Tongue (tissue), 2 donors: Measurements from ENCODE around the gene GKN2. TPM values are rescaled to one million over a fixed set of nuclear protein-coding genes. Genes with fewer than 3 reads are reported as not detected.

Source experiments
- DNase-seq: peaks from one replicate; pipeline ENCODE4 v3.0.0-alpha.2; 2015
- total RNA-seq: library from RNA; depleted of rRNA; stranded (reverse); fragments of >200 nt; gene quantifications from one replicate; pipeline ENCODE4 v1.2.3, GENCODE V29; 2014

GKN2 gene
- not detected for total RNA-seq

GRCh38 chr2:68952887-68953521, at the start of gene GKN2:
Gene GKN2 (minus strand): TSS chr2:68952893. CDS start chr2:68952861, 32 bp downstream.
- no peak for DNase-seq

DNA sequence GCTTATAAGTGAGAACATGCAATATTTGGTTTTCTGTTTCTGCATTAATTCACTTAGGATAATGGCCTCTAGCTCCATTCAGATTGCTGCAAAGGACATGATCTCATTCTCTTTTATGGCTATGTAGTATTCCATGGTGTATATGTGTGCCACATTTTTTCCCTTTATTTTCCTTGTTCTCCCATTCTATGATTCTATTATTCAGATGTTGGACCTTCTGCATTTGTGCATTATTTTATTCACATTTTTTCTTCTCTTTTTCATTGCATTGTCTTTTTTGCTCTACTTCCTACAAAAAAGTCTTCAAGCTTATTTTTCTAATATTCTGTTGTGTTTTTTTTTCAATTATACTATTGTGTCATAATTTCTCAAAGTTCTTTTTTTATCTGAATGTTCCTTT, 49.2 kb upstream of the GKN2 start:
- no peak for DNase-seq

- no peak for DNase-seq
These were observed 44.7 kb upstream of the GKN2 start for GRCh38 chr2:68997401-68997800.

DNA sequence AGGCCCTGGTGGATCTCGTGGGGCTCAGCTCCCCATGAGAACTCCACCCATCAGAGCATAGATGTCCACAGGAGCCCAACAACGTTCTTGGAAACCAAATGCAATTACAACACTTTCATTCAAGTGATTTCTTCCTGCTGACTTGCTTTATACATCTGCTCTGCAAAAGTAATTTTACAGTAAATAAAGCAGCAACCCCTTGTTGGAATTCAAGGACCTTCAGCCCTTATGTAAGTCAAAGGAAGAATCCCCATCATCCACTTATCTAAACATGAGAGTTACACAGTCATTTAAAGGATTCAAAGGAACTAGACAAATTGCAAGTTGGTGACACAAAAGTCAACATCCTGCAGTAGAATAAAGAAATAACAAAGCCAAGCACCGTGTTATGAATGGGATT, 43.2 kb upstream of the GKN2 start:
- DNase-seq: no peak

DNA sequence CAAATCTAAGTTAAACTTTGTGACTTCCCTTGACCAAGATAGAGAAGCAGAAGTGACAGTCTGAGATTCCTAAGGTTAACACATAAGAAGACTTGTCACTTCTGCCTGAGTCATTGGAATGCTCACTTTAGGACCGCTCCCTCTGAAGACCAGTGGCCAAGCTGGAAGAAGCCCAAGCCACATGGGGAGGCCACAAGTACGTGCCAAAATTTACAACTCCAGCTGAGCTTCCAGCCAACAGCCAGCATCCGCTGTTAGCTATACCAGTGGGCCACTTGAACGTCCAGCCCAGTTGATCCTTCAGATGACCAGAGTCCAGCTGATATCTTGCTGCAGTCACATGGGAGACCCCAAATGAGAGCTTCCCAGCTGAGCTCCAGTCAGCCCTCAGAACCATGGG, 42.2 kb upstream of the GKN2 start:
- no peak for DNase-seq

DNA sequence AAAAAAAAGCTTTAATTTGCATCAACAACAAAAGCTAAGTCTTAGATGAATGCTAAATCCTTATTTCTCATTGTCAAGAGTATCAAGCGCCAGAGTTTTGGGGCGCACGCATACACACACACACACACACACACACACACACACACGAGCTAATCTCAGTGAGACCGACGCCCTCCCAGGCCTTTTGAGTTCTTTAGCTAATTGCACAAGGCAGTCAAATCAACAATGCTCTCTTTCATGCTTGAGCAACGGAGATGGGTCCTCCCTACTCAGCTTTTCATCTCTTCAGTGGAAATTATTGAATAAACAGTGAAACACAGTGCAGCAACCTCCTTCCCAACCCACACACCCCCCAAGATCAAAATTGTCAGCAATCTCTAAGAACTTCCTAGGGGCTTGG, 41.0 kb upstream of the GKN2 start:
- peak; percentile 25 for DNase-seq

DNA sequence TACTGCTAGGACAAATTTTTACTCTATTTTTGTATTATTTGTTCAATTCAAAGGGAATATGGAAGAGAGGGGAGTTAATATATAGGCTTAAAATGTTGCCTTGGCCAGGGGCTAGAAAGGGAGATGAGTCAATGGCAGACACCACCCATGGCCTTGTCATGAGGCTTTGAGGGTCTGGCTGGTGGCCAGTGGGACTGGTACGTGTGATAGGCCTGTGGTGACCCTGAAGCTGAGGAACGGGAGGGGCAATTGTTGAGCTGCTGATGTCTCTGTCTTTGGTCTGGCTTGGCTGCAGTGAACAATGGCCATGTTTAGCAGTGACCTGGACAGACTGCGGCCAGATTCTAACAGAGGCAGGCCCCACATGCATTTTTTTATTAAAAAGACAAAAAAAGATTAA, 40.2 kb upstream of the GKN2 start:
- DNase-seq: no peak

GRCh38 chr2:68992341-68992740, 39.6 kb upstream of the GKN2 start:
- no peak for DNase-seq

GRCh38 chr2:68989035-68989434, 36.3 kb upstream of the GKN2 start:
- DNase-seq: no peak

GRCh38 chr2:68987021-68987503, 34.4 kb upstream of the GKN2 start:
- DNase-seq: no peak

DNA sequence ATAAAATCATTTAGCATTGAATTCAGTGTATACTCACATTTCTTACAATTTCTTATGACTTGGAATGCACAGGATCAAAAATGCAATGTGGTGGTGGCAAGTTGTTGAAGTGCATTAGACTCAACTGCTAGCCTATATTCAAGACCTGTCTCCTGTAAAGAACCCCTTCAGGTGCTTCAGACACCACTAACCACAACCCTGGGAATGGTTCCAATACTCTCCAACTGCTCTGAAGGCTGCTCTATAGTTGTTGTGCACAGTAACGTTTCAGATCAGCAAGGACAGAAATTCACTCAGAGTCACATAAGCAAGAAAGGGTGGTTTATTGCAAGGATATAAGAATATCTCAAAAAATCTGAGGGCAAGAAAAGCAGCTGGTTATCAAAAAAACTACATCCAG, 28.3 kb upstream of the GKN2 start:
- no peak for DNase-seq

GRCh38 chr2:68978098-68978497, 25.4 kb upstream of the GKN2 start:
- DNase-seq: no peak

GRCh38 chr2:68977453-68977852, 24.8 kb upstream of the GKN2 start:
- no peak for DNase-seq

GRCh38 chr2:68975844-68976243, 23.2 kb upstream of the GKN2 start:
- DNase-seq: no peak

- no peak for DNase-seq
These were observed 22.4 kb upstream of the GKN2 start for GRCh38 chr2:68974946-68975665.

DNA sequence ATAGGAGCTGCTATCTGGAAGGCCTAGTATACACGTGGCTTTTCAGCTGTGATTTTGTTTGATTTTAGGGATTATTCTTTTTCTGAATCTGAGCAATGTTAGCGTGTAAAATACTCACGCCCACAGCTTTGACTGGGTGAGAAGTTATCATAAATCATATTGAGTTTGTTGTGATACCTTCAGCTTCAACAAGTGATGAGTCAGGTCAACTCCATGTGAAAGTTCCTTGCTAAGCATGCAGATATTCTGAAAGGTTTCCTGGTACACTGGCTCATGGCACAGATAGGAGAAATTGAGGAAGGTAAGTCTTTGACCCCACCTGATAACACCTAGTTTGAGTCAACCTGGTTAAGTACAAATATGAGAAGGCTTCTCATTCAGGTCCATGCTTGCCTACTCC, 21.6 kb upstream of the GKN2 start, which contains the start of gene GKN1:
Gene GKN1 (plus strand): TSS at position 386 of the 400 bp plus-strand sequence. CDS start 42 bp downstream, outside the sequence.
- DNase-seq: no peak

DNA sequence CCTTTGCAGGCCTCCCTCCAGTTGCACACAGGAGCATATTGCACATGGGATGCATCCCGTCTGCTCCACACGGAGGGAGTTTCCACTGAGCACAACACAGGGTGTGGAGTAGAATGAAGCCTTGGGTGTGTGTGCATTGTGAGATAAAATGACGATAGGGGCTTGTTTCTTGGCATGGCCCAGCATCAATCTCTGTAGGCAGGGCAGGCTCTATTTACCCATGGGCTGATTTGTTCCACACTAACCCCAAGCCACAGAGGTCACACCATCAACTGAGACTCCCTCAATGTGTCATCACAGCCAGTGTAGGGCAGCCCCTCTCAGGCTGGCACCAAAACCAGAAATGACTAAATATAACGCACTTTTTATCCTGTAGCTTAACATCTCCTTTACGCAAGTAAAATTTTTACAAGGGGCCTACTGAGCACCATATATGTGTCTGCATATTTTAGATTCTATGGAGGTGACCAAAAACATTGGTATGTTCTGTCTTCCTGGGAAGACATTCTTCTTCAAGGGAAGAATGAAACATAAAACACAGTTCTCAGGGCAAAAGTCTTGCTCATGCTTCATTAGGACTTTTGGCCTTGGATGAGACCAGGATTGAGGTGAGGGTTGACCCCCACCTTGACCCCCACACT, 19.0 kb upstream of the GKN2 start:
- no peak for DNase-seq

- DNase-seq: peak; percentile 47
These were observed 18.0 kb upstream of the GKN2 start for GRCh38 chr2:68970566-68971265.

GRCh38 chr2:68969736-68970490, 17.2 kb upstream of the GKN2 start:
- no peak for DNase-seq

DNA sequence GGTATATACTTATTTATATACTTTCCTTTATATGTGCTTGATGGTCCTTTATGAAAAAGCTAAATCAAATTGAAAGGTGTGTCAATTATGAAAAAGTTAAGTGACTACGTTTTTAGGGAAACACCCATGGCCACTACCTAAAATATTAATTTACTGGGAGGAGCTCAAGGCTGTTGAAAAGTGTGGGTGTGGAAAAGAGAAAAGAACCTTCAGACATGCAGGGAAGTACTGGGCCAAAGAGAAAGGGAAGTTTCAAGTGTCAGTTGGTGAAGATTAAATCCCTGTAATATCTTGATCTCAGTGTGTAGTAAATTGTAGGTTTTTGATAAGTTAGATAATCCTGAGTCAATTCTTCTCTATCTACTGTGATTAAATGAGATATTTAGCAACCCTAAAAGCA, 15.5 kb upstream of the GKN2 start:
- DNase-seq: no peak

DNA sequence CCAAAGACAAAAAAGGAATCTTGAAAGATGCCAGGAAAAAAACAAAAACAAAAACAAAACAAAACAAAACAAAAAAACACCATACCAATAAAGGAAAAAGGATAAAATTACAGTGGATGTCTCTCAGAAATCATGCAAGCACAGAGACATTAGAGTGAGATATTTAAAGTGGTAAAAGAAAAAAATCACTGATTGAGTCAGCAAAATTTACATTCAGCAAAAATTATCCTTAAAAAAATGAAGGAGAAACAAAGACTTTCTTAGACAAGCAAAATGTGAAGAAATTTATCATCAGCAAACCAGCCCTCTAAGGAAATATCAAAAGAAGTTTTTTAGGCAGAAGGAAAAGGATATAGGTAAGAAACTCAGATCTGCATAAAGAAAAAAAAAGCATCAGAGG, 11.6 kb upstream of the GKN2 start:
- DNase-seq: no peak

- DNase-seq: no peak
These were observed 8.7 kb upstream of the GKN2 start for GRCh38 chr2:68961380-68961779.
